DOHH2 (cell line): Measurements from ENCODE around the gene MBD4.

Experiments
- H3F3A ChIP-seq: fragments of 200-600 bp; sonication (generic), shearing (Covaris generic); 2 replicates; pipeline ENCODE4 v1.6.0; 2016; ENCODE audit warnings: antibody characterized with exemption, mild to moderate bottlenecking; ENCODE audit not compliant: control insufficient read depth, insufficient read depth
- H3K27ac ChIP-seq: fragments of 200-600 bp; sonication (generic); 2 replicates; pipeline ENCODE4 v1.5.1; 2014; ENCODE audit warnings: low read depth, mild to moderate bottlenecking, low read length, moderate library complexity
- H3K27me3 ChIP-seq: fragments of 200-600 bp; sonication (generic); 2 replicates; pipeline ENCODE4 v1.6.1; 2014; ENCODE audit warnings: mild to moderate bottlenecking, low read length, mixed read lengths; ENCODE audit not compliant: control insufficient read depth
- H3K36me3 ChIP-seq: fragments of 200-600 bp; sonication (generic); 2 replicates; pipeline ENCODE4 v1.6.1; 2014; ENCODE audit warnings: mild to moderate bottlenecking, low read length, moderate library complexity, mixed read lengths; ENCODE audit not compliant: control insufficient read depth
- H3K4me1 ChIP-seq: fragments of 200-600 bp; sonication (generic); 2 replicates; pipeline ENCODE4 v1.6.1; 2014; ENCODE audit warnings: mild to moderate bottlenecking, low read length, mixed read lengths; ENCODE audit not compliant: control insufficient read depth
- H3K4me2 ChIP-seq: fragments of 200-600 bp; sonication (generic); 2 replicates; pipeline ENCODE4 v1.6.0; 2014; ENCODE audit warnings: mild to moderate bottlenecking, low read length, moderate library complexity
- H3K4me3 ChIP-seq: fragments of 200-600 bp; sonication (generic); 2 replicates; pipeline ENCODE4 v1.5.1; 2014; ENCODE audit warnings: mild to moderate bottlenecking, low read length, mixed read lengths
- H3K79me2 ChIP-seq: fragments of 200-600 bp; sonication (generic); 2 replicates; pipeline ENCODE4 v1.6.1; 2014; ENCODE audit warnings: mild to moderate bottlenecking, low read length, mixed read lengths; ENCODE audit not compliant: control insufficient read depth
- H3K9me2 ChIP-seq: fragments of 200-600 bp; sonication (generic); replicated peaks from 2 replicates; pipeline ENCODE4 v1.6.1; 2014; ENCODE audit warnings: mild to moderate bottlenecking, low read length, mixed read lengths; ENCODE audit not compliant: control insufficient read depth
- H3K9me3 ChIP-seq: fragments of 200-600 bp; sonication (generic); 2 replicates; pipeline ENCODE4 v1.6.1; 2014; ENCODE audit warnings: antibody characterized with exemption, low read length, mixed read lengths; ENCODE audit not compliant: control insufficient read depth, insufficient read depth
- H4K20me1 ChIP-seq: fragments of 200-600 bp; sonication (generic); 2 replicates; pipeline ENCODE4 v1.6.0; 2014; ENCODE audit warnings: low read depth, mild to moderate bottlenecking, antibody characterized with exemption, low read length, moderate library complexity; ENCODE audit not compliant: control insufficient read depth, insufficient read depth
- CTCF ChIP-seq: fragments of 200-600 bp; sonication (generic); IDR thresholded peaks from one replicate; pipeline ENCODE4 v1.5.1; 2014; ENCODE audit warnings: antibody characterized with exemption, mild to moderate bottlenecking, low read depth, low read length; ENCODE audit not compliant: poor library complexity, severe bottlenecking
- EZH2phosphoT487 ChIP-seq: fragments of 200-600 bp; sonication (generic); IDR thresholded peaks from 2 replicates; pipeline ENCODE4 v1.6.1; 2017; ENCODE audit warnings: borderline replicate concordance, mild to moderate bottlenecking, antibody characterized with exemption, low read length, moderate library complexity, mixed read lengths

MBD4 gene

GRCh38 chr3:129432671-129433070 is 7.1 kb downstream of the MBD4 start:
- Histone ChIP-seq H4K20me1 (no peaks in the 10 kb centered on the region), H3K4me3 (no peak overlapping the region), H3K9me2 (no peaks in the 10 kb centered on the region), H3K27me3 (no peaks in the 10 kb centered on the region), H3K9me3 (no peaks in the 10 kb centered on the region), H3K4me2 (no peak overlapping the region), H3K27ac (no peak overlapping the region), H3K79me2 (peaks cover 50% of the 10 kb centered on the region), H3K4me1 (peaks cover 67% of the 10 kb centered on the region), H3F3A (peaks cover 42% of the 10 kb centered on the region), H3K36me3 (peaks cover 86% of the 10 kb centered on the region)
- TF ChIP-seq CTCF (no peak), EZH2phosphoT487 (no peak)

GRCh38 chr3:129432036-129432435 is 7.7 kb downstream of the MBD4 start:
- H3K4me3 ChIP-seq = no peak overlapping the region
- H3K4me1 ChIP-seq = peaks cover 60% of the 10 kb centered on the region
- no peak overlapping the region for H3K27ac ChIP-seq
- no peaks in the 10 kb centered on the region for H3K27me3 ChIP-seq
- H3K9me2 ChIP-seq = no peaks in the 10 kb centered on the region
- H4K20me1 ChIP-seq = no peaks in the 10 kb centered on the region
- peaks cover 79% of the 10 kb centered on the region for H3K36me3 ChIP-seq
- no peak overlapping the region for H3K4me2 ChIP-seq
- peaks cover 35% of the 10 kb centered on the region for H3F3A ChIP-seq
- no peaks in the 10 kb centered on the region for H3K9me3 ChIP-seq
- TF ChIP-seq CTCF (no peak), EZH2phosphoT487 (no peak)
- peaks cover 44% of the 10 kb centered on the region for H3K79me2 ChIP-seq

GRCh38 chr3:129429602-129430001 is 10.1 kb downstream of the MBD4 start:
- Histone ChIP-seq H3K4me1 (peaks cover 47% of the 10 kb centered on the region), H3K9me3 (peaks cover 3% of the 10 kb centered on the region; the same call in 1 of the 2 replicates), H3K27ac (peak overlapping the region; percentile 14; the same call in 1 of the 2 replicates), H3K27me3 (no peaks in the 10 kb centered on the region), H4K20me1 (no peaks in the 10 kb centered on the region), H3K36me3 (peaks cover 57% of the 10 kb centered on the region), H3K79me2 (peaks cover 20% of the 10 kb centered on the region), H3F3A (peaks cover 20% of the 10 kb centered on the region), H3K4me3 (no peak overlapping the region), H3K9me2 (no peaks in the 10 kb centered on the region), H3K4me2 (no peak overlapping the region)
- TF ChIP-seq CTCF = no peak
- no peak for TF ChIP-seq EZH2phosphoT487

- Histone ChIP-seq H3K4me3 (peak overlapping the region; percentile 63), H3K27ac (peak overlapping the region; percentile 14; the same call in 1 of the 2 replicates), H3K4me2 (peak overlapping the region; percentile 74), H3K27me3 (no peaks in the 10 kb centered on the region), H4K20me1 (no peaks in the 10 kb centered on the region), H3K4me1 (peaks cover 47% of the 10 kb centered on the region), H3K9me2 (no peaks in the 10 kb centered on the region), H3K36me3 (peaks cover 54% of the 10 kb centered on the region), H3K9me3 (peaks cover 6% of the 10 kb centered on the region; the same call in 1 of the 2 replicates), H3F3A (peaks cover 20% of the 10 kb centered on the region), H3K79me2 (peaks cover 15% of the 10 kb centered on the region)
- TF ChIP-seq EZH2phosphoT487 (no peak), CTCF (no peak)
Observed at GRCh38 chr3:129429080-129429451, 10.7 kb downstream of the MBD4 start.
